Measurements from ENCODE around the gene ASB8.

The ASB8 gene

DNA sequence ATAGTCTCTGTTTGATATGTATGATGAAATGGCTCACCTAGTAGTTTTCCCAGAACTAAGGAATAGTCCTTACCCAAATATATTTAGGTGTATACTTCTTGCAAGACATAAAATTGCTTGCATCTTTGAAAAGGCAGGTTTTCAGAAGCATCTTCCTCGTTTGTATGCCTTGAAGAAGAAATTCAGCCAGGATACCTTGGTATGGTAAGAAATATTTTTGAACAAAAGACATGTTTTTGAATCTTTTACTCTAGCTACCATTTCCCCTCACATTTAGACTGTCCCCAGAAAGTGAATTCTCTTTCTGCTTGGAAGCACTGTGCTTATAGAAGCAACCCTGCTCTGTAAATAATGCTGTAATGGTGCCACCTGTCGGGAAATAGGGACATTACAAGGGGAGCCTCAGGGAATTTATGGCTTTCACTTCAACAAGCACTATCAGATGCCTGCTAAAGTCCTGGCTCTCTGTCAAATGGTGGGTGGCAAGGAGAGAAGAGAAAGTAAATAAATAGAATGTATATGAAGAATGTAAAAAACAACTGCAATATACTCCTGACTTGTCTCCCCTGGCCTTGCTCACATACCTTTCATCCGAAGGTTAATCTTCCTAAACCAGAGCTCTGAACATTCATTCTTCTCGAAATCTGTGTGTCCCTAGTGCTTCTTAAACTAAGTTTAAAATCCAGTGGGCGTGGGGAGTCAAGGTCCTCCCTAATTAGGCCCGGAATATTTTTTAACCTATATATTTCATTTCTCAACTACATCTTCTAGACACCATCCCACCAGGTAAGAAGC, 32.2 kb upstream of the ASB8 start:
- Mint-ChIP-seq H3K27ac (no peak overlapping the region), H3K27me3 (peaks cover 25% of the 10 kb centered on the region), H3K36me3 (ENCODE audit: low read depth) (no peaks in the 10 kb centered on the region), H3K9me3 (no peaks in the 10 kb centered on the region), H3K4me1 (ENCODE audit: low read depth) (peaks cover 10% of the 10 kb centered on the region), H3K4me3 (no peak overlapping the region)
- DNase-seq: peak; percentile 65

DNA sequence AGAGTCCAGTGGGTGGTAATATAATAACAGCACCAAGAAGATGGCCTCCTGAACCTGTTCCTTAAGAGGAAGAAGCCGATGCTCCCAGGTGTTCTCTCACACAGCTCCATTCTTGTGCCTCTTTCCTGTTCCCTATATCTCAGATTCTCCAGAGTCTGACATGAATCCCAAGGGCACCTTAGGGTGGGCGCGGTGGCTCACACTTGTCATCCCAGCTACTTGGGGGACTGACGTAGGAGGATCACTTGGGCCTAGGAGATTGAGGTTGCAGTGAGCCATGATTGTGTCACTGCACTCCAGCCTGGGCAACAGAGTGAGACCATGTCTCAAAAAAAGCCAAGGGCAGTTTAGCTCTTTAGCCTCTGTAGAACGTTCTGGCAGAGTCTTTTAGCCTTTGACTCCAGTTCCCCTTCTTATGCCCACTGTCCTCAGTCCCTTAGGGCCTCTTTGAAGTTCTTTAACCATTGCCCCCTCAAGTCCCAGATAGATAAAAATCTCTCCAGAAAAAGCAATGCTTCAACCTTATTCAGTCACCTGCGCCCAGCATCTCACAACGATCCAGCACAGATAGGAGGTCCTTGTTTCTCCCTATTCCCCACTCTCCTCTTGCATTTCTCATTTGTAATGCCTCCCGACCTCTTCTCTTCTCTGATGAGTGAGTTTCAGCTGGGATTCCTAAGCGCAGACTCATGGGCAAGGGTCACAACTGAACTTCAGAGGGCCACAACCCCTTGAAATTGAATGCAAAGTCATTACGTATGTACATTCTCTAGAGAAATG, 30.8 kb upstream of the ASB8 start:
- H3K4me1 Mint-ChIP-seq (ENCODE audit: low read depth): peaks cover 18% of the 10 kb centered on the region
- no peak for DNase-seq
- no peaks in the 10 kb centered on the region for H3K9me3 Mint-ChIP-seq
- no peaks in the 10 kb centered on the region for H3K36me3 Mint-ChIP-seq (ENCODE audit: low read depth)
- H3K27ac Mint-ChIP-seq: no peak overlapping the region
- H3K4me3 Mint-ChIP-seq: no peak overlapping the region
- peaks cover 26% of the 10 kb centered on the region for H3K27me3 Mint-ChIP-seq

DNA sequence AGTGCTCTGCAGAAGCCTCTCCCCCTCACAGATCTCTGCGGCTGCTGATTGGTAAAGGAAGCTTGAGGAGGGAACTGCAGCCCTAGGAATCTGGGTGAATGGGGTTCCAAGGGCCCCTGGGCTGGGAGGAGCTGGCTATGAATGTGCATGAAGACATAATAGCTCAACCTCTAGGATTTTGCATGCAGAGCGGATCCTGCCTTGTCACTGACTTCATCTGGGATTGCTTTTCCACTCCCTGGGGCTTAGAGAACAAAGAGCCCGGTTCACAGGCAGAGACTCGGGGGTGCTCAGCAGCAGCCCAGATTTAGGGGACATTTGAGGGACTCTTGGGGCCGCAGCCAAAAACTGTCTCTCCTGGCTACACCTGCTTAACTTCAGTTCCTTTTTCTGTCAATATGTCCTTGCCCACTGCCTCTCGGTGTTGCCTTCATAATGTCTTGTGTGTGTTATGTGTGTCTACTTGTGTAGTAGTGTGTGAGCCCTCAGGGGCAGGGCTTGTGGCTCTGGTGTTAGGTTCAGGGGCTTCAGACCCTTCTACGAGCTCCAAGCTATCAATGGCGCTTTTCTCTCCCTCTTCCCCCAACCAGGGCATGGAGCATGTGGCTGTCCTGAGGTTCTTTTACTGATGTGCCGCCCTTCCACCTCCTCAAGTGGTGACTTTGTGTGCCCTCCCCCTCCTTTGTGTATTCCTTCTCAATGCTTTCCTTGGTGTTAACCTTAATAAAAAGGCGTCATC, 28.0 kb upstream of the ASB8 start:
- Mint-ChIP-seq H3K36me3 (ENCODE audit: low read depth) (no peaks in the 10 kb centered on the region), H3K4me3 (no peak overlapping the region), H3K27ac (no peak overlapping the region), H3K4me1 (ENCODE audit: low read depth) (peaks cover 28% of the 10 kb centered on the region), H3K9me3 (no peaks in the 10 kb centered on the region), H3K27me3 (peaks cover 35% of the 10 kb centered on the region)
- no peak for DNase-seq

DNA sequence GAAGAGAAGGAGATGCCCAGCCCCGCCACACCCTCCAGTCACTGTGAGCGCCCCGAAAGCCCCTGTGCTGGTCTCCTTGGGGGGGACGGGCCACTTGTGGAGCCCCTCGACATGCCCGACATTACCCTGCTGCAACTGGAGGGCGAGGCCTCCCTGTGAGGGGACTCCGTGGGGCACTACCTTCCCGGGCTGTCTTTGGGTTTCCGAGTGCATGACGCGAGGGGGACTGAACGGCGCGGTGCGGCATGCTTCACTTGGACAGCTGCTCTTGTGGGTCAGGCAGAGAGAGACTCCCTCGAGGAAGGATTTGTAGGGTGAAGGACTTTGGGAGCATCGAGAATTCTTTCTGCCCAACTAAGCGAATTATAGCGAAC, 27.2 kb upstream of the ASB8 start:
- H3K4me3 Mint-ChIP-seq: peak overlapping the region; percentile 88
- no peak for DNase-seq
- no peak overlapping the region for H3K27ac Mint-ChIP-seq
- H3K36me3 Mint-ChIP-seq (ENCODE audit: low read depth): no peaks in the 10 kb centered on the region
- no peaks in the 10 kb centered on the region for H3K9me3 Mint-ChIP-seq
- H3K27me3 Mint-ChIP-seq: peaks cover 35% of the 10 kb centered on the region
- H3K4me1 Mint-ChIP-seq (ENCODE audit: low read depth): peaks cover 28% of the 10 kb centered on the region

DNA sequence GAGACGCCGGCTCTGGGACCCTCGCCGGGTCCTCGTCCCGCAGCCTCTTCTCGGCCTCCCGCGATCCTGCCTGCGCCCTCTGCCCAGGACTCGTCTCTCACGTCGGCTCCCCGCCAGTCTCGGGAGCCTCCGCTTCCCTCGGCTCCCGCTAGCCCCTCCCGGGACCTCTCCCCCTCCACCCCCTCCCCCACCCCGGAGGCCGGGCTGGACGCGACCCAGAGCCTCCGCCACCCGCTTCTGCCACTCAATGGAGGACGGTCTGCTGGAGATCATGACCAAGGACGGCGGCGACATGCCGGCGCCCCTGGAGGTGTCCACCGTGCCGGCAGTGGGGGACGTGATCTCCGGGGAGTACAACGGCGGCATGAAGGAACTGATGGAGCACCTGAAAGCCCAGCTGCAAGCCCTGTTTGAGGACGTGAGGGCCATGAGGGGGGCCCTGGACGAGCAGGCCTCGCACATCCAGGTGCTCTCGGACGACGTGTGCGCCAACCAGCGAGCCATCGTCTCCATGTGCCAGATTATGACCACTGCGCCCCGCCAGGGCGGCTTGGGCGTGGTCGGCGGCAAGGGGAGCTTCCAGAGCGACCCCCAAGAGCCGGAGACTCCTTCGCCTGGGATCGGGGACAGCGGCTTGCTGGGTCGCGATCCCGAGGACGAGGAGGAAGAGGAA, 26.7 kb upstream of the ASB8 start:
- no peak for DNase-seq
- Mint-ChIP-seq H3K27me3 (peaks cover 35% of the 10 kb centered on the region), H3K4me3 (peak overlapping the region; percentile 88), H3K36me3 (ENCODE audit: low read depth) (no peaks in the 10 kb centered on the region), H3K27ac (no peak overlapping the region), H3K4me1 (ENCODE audit: low read depth) (peaks cover 28% of the 10 kb centered on the region), H3K9me3 (no peaks in the 10 kb centered on the region)

DNA sequence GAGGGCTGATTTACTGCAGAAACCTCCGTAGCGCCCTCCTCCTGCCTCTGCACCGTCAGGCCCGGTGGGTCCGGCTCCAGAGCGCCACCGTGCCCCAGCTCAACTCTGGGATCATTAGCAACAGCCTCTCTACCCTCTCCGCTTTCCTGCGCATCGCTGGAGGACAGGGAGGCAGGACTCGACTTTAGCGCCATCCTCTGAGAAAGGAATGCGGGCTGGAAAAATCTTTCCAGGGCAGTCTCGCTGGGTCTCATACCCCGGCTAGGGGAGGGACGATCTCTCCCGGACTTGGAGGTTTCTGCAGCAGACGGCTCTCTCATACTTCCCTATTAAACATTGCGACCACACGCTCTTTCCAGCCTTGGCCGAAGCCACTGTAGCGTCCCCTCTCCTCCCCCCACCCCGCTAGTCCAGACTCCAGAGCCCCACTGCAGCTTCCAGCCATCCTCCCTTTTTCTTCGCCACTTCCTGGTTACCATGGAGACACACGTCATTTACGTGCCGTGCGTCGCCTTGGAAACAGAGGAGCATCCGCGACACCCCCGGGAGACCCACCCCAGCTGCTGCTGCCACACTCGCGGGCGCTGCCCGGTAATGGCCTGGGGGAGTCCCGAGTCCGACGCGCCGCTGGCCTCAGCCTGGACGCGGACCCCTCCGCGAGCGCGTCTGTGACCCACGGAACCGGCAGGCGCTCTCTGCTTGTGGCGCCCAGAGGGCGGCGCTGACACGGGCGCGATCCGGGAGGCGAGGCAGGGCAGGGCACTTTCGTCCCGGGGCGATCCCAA, 26.0 kb upstream of the ASB8 start, which contains the start of gene CCDC184:
Gene CCDC184 (plus strand): TSS at position 554 of the 785 bp plus-strand sequence. CDS start 479 bp downstream, outside the sequence.
- Mint-ChIP-seq H3K4me1 (ENCODE audit: low read depth) (peaks cover 28% of the 10 kb centered on the region), H3K27me3 (peaks cover 40% of the 10 kb centered on the region), H3K27ac (peak within 1 kb of the TSS; percentile 70), H3K9me3 (no peaks in the 10 kb centered on the region), H3K4me3 (peak within 1 kb of the TSS; percentile 88), H3K36me3 (ENCODE audit: low read depth) (no peaks in the 10 kb centered on the region)
- DNase-seq: peak; percentile 83

DNA sequence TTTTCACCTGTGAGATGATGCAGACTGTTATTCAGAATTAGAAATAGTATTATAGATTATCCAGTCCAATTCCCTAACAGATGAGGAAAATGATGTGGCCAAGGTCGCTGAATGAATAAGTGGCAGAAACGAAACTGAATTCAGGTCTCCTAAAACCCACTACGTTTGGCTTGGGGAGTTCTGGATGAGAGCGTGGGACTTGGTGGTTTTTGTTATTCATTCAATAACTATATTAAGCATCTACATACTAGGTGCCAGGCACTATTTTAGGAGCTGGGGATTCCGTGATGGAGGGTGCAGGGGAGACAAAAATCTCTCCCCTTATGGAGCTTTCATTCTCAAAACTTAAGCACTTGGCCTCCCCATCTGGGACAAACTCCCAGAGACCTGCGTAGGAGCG, 25.3 kb upstream of the ASB8 start:
- peaks cover 28% of the 10 kb centered on the region for H3K4me1 Mint-ChIP-seq (ENCODE audit: low read depth)
- no peak for DNase-seq
- no peaks in the 10 kb centered on the region for H3K9me3 Mint-ChIP-seq
- peak overlapping the region; percentile 70 for H3K27ac Mint-ChIP-seq
- H3K27me3 Mint-ChIP-seq: peaks cover 40% of the 10 kb centered on the region
- no peaks in the 10 kb centered on the region for H3K36me3 Mint-ChIP-seq (ENCODE audit: low read depth)
- H3K4me3 Mint-ChIP-seq: peak overlapping the region; percentile 88

DNA sequence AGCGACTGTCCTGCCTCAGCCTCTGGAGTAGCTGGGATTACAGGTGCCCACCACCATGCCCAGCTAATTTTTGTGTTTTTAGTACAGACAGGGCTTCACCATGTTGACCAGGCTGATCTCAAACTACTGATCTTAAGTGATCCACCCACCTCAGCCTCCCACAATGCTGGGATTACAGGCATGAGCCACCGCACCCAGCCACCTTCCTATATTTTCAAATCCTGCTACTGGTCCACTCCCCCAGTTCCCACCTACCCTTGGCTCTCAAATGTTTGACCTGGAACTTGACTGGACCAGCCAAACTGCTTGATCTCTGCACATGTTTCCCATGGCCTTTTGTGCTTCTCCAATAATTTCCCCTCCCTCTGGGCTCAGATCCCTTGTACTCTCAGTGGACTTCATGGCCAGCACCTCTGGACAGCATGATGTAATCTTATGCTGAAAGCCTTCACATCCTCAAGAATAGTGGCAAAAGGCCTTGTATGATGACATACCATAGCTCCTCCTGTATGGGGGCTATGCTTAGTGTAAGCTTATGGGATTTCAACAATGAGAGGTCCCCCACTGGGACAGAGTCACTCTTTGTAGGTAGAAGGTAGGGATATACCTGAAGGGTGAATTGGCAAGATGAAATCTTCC, 23.7 kb upstream of the ASB8 start:
- no peak for DNase-seq
- H3K27me3 Mint-ChIP-seq: peaks cover 39% of the 10 kb centered on the region
- H3K36me3 Mint-ChIP-seq (ENCODE audit: low read depth): no peaks in the 10 kb centered on the region
- peaks cover 26% of the 10 kb centered on the region for H3K4me1 Mint-ChIP-seq (ENCODE audit: low read depth)
- no peaks in the 10 kb centered on the region for H3K9me3 Mint-ChIP-seq
- no peak overlapping the region for H3K27ac Mint-ChIP-seq
- H3K4me3 Mint-ChIP-seq: no peak overlapping the region

DNA sequence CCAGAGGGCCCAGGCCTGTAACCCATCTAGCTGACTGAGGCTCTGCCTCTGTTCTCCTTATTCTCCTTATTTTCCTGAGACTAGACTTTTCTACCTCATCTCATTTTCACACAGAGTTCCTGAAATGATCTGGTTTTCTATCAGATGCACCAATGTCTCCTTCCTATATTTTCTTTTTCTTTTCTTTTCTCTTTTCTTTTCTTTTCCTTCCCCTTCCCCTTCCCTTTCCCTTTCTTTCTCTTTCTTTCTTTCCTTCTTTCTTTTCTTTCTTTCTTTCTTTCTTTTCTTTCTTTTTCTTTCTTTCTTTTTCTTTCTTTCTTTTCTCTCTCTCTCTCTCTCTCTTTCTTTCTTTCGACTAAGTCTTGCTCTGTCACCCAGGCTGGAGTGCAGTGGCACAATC, 23.1 kb upstream of the ASB8 start:
- H3K27me3 Mint-ChIP-seq: peaks cover 33% of the 10 kb centered on the region
- no peak for DNase-seq
- H3K4me3 Mint-ChIP-seq: no peak overlapping the region
- no peak overlapping the region for H3K27ac Mint-ChIP-seq
- H3K36me3 Mint-ChIP-seq (ENCODE audit: low read depth): no peaks in the 10 kb centered on the region
- no peaks in the 10 kb centered on the region for H3K9me3 Mint-ChIP-seq
- H3K4me1 Mint-ChIP-seq (ENCODE audit: low read depth): peaks cover 27% of the 10 kb centered on the region

DNA sequence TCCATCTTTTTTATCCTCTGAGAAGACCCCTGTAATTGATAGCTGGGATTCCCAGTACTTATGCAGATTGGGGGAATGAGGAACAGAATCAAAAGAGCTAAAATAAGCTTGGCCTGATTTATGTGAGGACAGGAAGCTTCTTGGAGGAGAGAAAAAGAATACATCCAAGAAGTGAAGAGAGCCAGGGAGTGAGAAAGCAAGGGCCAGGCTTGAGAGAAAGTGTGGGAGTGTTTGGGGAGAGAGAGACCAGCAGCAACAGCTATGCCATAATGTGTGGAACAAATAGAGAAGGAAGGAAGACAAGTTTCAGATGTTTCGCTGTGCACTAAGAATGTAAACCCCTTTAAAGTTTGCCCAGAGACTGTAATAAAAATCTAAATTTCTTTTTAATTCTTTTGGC, 22.2 kb upstream of the ASB8 start:
- Mint-ChIP-seq H3K27me3 (peaks cover 24% of the 10 kb centered on the region), H3K9me3 (no peaks in the 10 kb centered on the region), H3K36me3 (ENCODE audit: low read depth) (no peaks in the 10 kb centered on the region), H3K4me3 (no peak overlapping the region), H3K4me1 (ENCODE audit: low read depth) (peaks cover 26% of the 10 kb centered on the region), H3K27ac (no peak overlapping the region)
- DNase-seq: no peak

DNA sequence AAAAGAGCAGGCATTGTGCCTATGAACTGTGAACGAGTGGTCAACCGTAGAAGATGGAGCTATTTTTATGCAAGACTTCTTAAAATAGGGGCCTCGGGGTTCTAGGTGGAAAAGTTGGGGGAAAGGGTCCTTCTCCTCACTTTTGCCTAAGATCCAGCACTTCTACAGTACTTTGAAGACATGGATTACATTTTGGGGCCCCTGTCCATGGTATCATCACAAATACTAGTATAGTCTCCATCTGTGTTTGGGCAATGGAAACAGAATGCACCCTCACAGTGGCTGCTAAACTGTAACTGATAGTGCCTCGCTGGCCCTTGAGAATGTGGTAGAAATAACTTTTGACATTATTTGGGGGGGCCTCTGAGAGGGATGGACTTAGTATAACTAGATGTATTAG, 20.7 kb upstream of the ASB8 start:
- peaks cover 18% of the 10 kb centered on the region for H3K4me1 Mint-ChIP-seq (ENCODE audit: low read depth)
- no peaks in the 10 kb centered on the region for H3K36me3 Mint-ChIP-seq (ENCODE audit: low read depth)
- H3K4me3 Mint-ChIP-seq: no peak overlapping the region
- DNase-seq: no peak
- no peaks in the 10 kb centered on the region for H3K9me3 Mint-ChIP-seq
- no peak overlapping the region for H3K27ac Mint-ChIP-seq
- H3K27me3 Mint-ChIP-seq: peaks cover 18% of the 10 kb centered on the region

DNA sequence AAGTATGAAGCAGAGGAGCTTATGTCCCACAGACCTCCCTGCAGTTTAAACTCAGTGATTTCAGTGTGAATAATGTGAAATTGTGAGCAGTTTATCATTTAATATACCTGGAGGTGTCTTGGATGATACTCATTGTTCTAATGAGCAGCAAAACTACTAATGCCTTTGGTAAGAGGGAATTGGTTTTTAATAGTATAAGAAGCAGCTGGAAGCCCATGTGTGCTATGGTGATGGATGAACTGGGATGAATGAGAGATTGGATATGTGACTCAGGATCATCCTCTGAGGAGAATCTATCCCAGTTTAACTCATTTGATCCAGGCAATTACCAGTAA, 19.1 kb upstream of the ASB8 start:
- Mint-ChIP-seq H3K9me3 (no peaks in the 10 kb centered on the region), H3K27me3 (peaks cover 14% of the 10 kb centered on the region), H3K4me3 (no peak overlapping the region), H3K4me1 (ENCODE audit: low read depth) (peaks cover 6% of the 10 kb centered on the region), H3K36me3 (ENCODE audit: low read depth) (no peaks in the 10 kb centered on the region), H3K27ac (no peak overlapping the region)
- DNase-seq: no peak

DNA sequence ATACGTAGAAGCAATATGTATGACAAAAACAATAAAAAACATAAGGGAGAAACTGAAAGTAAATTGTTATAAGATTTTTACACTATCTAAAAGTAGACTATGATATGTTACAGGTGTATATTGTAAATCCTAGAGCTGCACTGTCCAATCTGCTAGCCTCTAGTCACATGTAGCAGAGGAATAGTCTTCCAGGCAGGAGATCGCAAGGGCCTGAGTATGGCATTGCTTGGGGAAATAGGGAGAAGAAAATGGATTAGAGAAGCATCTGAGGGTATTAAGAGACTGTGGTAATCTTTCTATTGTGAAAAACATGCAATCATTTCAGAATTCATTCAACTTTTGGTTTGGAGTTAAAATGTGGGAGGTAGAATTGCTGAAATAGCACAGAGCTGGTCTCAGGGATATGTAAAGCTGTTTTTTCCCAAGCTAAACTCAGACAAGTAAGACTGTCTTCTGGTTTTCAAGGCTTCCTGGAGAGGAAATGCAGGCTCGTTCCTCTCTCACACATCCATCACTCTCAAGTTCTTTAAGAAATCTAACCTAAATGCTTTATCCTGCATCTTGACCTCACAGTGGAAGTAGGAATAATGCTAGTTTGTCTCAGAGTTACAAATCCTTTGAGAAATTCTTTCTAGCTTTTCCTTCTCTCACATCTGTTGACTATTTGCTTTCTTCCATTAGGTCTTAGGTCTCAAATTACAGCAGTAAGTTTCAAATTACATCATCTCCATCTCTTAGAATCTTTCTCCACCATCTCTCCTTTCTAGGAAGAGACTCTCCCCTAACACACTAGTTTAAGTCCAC, 18.5 kb upstream of the ASB8 start:
- H3K4me1 Mint-ChIP-seq (ENCODE audit: low read depth): peaks cover 6% of the 10 kb centered on the region
- H3K4me3 Mint-ChIP-seq: no peak overlapping the region
- no peak overlapping the region for H3K27ac Mint-ChIP-seq
- H3K27me3 Mint-ChIP-seq: peaks cover 10% of the 10 kb centered on the region
- no peak for DNase-seq
- H3K36me3 Mint-ChIP-seq (ENCODE audit: low read depth): no peaks in the 10 kb centered on the region
- H3K9me3 Mint-ChIP-seq: no peaks in the 10 kb centered on the region

Measured in activated T-cell treated with anti-CD3 and anti-CD28 coated beads, Interleukin-2, amount 50 U/mL, for 24 hours (primary cell).